GM19099 (cell line): Measurements from ENCODE around the gene FAM177B.

Experiments
- POLR2A ChIP-seq: IDR thresholded peaks from 3 replicates; pipeline ENCODE4 v1.6.1; 2011; ENCODE audit warnings: low read depth; ENCODE audit not compliant: insufficient read length; ENCODE audit errors: extremely low read depth

FAM177B gene

DNA sequence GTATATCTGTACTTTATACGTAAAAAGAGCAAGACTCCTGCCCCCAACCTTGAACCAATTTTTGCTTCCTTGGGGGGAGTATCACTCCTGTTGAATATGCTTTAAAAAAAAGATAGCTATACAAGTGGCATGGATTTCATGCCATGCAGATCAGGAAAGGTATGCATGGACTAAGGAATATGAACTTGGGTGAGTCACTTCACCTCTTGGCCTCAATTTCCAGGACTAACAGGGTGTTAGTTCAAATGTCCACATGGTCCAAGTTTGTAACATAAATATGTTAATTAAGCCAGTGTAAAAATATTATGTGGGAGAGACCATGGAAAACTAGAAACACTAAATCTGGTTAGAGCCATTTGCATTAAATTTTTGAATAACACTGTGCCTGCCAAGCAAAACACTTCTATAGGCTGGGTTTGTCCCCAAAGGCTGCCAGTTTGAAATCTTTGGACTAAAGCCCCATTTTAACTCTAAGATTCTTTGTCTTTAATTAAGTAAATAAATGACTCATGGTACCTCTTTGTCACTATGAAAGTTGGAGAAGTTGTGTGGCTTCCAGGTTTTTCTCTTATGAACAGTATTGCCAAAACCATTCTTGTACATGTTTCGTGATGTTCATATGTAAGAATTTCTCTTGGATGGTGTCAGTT is 33.1 kb downstream of the FAM177B start:
- no peak for TF ChIP-seq POLR2A

DNA sequence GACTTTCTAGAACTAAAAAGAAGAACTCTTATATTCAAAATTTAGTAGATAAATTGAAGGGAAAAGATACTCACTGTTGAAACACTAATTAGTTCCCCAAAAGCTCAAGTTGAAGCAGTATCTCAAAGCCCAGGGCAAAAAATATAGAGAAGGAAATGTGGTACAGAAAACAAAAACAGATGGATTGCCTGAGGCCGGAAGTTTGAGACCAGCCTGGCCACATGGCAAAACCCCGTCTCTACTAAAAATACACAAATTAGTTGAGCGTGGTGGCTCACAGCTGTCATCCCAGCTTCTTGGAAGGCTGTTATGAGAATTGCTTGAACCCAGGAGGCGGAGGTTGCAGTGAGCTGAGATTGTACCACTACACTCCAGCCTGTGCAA is 36.0 kb downstream of the FAM177B start:
- no peak for TF ChIP-seq POLR2A

DNA sequence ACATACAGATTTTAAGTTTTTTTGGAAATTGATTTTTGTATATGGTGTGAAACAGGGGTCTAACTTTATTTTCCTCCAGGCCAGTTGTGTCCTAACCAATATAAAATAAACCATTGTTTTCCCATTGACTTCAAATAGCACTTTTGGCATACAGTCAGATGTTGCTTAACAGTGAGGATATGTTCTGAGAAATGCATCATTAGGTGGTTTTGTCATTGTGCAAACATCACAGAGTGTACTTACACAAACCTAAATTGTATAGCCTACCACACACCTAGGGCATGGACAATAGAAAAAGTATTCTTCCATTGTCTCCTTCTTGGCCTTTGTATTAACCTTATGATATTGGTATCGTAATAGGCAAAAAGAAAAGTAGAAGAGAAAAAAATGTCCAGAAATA is 40.5 kb downstream of the FAM177B start:
- TF ChIP-seq POLR2A: no peak

DNA sequence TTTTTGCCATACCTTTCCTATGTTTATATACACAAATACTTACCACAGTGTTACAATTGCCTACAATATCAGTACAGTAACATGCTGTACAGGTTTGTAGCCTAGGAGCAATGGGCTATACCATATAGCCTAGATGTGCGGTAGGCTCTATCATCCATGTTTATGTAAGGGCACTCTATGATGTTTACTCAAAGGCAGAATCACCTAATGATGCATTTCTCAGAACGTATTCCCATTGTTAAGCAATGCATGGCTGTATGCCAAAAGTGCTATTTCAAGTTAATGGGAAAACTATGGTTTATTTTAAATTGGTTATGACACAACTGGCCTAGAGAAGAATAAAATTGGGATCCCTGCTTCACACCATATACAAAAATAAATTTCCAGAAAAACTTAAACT is 41.0 kb downstream of the FAM177B start:
- no peak for TF ChIP-seq POLR2A

DNA sequence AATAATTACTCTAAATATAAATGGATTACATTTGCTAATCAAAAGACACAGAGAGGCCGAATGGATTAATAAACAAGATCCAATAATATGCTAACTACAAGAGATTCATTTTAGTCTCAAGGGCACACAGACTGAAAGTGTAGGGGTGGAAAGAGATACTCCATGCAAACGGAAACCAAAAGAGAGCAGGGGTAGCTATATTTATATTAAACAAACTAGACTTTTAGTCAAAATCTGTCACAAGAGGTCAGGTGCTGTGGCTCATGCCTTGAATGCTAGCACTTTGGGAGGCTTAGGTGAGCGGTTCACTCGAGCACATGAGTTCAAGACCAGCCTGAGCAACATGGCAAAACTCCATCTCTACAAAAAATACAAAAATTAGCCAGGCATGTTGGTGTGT is 44.2 kb downstream of the FAM177B start:
- TF ChIP-seq POLR2A: no peak

DNA sequence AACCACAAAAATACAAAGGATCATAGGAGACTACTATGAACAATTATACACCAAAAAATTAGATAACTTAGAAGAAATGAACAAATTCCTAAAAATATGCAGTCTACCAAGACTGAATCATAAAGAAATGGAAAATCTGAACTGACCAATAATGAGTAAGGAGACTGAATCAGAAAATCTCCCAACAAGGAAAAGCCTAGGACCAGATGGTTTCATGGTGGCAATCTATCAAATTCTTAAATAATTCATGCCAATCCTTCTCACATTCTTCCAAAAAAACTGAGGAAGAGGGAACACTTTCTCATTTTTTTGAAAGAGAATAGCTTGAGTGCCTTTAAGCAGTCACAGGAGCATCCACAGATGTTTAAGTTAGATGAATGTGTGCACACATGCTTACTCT is 46.0 kb downstream of the FAM177B start:
- no peak for TF ChIP-seq POLR2A

DNA sequence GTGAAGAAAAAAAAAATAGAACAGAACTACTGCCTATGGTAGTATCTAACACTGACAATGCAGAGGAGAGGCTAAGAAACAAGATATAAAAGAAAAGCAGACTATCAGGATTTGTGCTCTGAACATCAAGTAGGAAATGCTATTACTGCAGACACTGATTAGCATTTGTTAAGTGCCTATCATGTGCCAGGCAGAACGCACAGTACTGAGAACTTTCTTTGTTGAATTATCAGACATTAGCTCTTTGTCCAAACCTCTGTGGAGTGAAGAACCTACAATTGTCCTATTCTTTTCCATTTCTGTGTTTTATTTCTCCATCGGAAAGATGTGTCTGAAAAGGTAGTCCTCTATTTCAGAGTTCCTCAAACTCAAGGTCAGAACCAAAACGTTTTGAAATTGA is 47.4 kb downstream of the FAM177B start:
- TF ChIP-seq POLR2A: no peak

DNA sequence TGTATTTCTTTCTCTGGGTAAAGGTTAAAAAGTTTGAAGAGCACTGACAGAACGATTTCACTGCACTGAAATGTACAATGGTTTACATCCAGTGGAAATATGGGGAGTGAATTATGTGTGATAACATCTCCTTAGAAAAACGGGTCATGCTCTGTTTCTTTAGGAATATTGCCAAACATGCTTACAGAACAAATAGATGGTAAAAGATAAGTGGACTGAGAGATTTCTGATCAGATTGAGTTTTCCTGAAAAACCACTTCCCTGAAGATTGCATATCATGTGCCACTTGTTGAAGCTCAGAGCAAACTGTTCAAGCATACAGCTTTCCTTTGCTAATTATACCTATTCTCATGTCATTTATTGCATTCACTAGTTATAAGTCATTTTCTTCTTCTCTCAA is 47.9 kb downstream of the FAM177B start:
- TF ChIP-seq POLR2A: no peak

DNA sequence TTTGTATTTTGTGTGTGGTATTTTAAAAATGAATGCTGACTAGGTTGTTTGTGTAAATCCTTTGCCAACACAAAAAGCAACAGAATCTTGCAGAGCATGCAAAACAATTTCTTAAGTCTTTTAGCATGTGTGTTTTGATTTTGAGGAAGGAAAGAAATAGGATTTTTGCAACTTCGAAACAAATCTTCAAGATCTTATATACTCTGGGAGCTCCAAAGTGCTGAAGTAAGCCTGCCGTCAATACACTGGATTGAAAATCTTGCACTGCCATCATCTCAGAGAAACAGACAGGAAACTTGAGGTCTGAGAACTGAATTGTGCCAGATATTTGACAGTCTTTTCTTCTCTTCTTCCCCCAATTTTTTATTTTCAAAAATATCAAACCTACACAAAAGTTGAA is 48.5 kb downstream of the FAM177B start:
- no peak for TF ChIP-seq POLR2A

DNA sequence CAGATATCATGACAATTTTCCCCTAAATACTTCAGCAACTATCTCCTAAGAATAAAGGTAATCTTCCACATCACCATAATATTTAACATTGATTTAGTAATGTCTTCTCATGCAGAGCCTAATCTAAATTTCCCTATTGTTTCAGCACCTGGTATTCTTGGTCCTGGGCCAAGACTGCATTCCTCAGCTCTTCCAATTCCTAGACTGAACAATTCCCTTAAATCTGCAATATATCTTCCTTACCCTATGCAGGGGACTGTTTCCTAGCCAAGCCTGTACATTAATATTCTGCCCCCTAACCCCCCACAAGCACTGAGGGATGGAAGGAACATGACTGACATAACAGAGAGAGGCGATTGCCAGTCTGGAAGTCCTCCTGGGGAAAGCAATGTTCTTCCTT is 49.1 kb downstream of the FAM177B start:
- TF ChIP-seq POLR2A: no peak

DNA sequence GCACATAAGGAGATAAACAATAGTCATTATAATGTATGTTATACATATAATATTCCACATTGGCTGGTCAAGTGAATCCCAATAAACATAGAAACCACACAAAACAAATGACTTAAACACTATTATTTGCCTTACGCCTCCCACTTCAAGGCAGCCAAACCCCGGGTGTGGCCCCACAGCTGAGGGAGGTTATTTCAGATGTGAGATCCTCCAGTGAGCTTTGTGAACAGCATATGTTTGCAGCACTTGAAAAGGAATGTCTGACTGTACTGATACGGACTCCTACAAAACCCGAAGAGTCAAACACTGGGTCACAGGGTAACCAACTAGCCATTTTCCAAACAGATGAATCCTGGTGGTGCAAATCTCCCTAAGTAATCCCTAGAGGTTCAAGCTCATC is 50.7 kb downstream of the FAM177B start:
- no peak for TF ChIP-seq POLR2A

DNA sequence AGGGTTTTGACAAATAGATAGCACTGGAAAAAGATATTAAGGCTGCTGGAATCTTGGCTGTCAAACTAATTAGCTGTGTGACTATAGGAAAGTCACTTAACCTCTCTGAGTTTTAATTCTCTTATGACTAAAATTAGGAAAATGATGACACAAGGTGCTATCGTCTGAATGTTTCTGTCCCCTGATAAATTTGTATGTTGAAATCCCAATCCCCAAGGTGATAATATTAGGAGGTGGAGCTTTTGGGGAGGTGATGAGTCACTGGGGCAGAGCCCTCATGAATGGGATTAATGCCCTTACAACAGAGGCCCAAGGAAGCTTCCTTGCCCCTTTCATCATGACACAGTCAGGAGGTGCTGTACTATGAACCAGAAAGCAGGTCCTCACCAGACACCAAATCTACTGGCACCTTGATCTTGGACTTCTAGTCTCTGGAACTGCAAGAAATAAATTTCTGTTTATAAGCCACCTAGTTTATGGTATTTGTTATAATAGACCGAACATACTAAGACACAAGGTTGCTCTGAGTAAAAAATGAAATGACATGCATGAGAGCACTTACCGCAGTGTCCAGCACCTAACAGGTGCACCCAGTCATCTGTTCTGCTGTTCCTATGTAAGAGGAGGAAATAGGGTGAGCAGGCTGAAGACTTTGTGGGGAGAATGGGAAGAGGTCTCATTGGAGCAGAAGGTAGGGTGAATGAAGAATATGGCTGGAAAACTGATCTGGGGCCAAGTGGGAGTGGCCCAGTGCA is 51.6 kb downstream of the FAM177B start:
- no peak for TF ChIP-seq POLR2A

DNA sequence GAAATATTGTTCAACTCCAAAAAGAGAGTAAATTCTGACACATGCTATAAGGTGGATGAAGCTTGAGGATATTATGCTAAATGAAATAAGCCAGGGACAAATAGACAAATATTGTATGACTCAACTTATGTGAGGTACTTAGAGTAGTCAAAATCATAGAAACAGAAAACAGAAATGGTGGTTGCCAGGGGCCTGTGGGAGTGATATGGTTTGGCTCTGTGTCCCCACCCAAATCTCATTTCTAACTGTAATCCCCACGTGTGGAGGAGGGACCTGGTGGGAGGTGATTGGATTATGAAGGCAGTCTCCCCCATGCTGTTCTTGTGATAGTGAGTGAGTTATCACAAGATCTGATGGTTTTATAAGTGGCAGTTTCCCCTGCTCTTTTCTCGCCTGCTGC is 53.1 kb downstream of the FAM177B start:
- no peak for TF ChIP-seq POLR2A

DNA sequence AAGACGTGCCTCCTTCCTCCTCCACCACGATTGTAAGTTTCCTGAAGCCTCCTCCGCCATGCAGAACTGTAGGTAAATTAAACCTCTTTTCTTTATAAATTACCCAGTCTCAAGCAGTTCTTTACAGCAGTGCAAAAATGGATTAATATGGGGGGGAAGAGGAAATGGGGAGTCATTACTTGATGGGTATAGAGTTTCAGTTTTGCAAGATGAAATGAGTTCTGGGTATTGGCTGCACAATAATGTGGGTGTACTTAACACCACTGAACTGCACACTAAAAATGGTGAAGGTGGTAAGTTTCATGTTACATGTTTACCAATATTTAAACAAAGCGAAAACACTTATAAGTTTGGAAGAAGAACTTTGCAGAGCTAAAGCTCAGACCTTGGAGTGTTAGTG is 53.5 kb downstream of the FAM177B start:
- TF ChIP-seq POLR2A: no peak

DNA sequence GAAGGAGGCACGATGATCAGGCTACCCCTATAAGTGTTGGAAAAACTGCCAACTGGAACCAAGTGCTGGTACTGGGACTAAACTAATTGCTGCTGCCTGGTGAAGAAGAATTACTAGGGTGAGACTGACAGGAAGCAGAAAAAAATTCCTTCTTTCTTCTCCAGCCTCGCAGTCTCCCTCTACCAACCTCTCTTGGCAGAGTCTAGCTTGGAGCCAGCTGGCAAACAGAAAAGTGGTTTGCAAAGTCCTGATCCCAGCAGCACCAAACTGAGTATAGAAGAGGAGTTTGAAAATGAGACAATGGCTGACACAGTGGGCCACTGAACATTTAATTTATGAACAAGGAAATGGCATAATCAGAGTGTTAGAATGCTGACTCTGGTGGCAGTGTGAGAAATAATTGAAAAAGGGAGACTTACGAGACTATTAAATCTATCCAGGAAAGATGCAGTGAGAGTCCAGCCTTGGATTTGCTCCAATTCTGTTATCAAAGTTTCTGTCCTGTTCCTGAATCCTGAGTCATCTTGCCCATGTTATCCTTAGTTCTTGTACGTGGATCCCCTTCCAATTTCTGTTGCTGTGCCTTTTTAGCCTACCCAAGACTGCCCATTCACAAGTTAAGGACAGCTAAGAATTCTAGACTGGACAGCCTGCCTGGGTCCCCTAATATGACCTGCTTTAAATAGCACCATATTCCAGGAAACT is 54.2 kb downstream of the FAM177B start:
- no peak for TF ChIP-seq POLR2A

DNA sequence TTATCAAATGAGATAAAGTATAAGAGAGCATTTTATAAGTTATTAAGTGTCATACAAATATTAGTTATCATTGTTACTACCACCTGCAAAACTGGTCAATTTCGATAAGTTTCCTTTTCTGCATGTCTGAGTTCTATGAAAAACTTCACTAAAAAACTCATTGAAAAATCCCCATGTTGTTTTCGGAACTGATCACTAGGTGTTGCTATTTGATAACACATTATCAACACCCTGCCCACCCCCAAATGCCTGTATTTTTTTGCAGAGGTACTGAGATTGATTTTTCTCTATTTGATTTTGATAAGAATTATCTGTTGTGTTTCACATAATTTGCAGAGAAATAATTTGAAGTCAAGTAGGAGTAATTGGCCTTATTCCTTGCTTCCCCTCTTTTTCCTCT is 55.7 kb downstream of the FAM177B start:
- TF ChIP-seq POLR2A: no peak
